PC-3 (cell line): Measurements from ENCODE around the gene SRSF2. TPM values are rescaled to one million over a fixed set of nuclear protein-coding genes. Genes with fewer than 3 reads are reported as not detected.

Experiments
- ATAC-seq: fragments of 200-7000 bp; cut with Tn5 transposase; 2 replicates; pipeline ENCODE4 v1.9.1; 2020; ENCODE audit warnings: mild to moderate bottlenecking, moderate library complexity
- BruUV-seq: library from RNA; stranded (reverse); fragments of 400-500 nt; replicated peaks from 2 replicates; lab custom pipeline; 2021; lab: Mats Ljungman, UMichigan
- CTCF ChIA-PET: fragments of 300-600 bp; sonication (Branson Sonifier 250); formaldehyde crosslinking; loops from one replicate; lab custom pipeline; 2022; ENCODE audit warnings: antibody characterized with exemption; lab: Charles Lee
- POLR2A ChIA-PET: fragments of 300-600 bp; sonication (Branson Sonifier 250); formaldehyde crosslinking; loops from one replicate; lab custom pipeline; 2022; ENCODE audit warnings: antibody characterized with exemption; ENCODE audit not compliant: unreplicated experiment; lab: Charles Lee
- DNase-seq: peaks from one replicate; pipeline ENCODE4 v3.0.0-alpha.2; 2015
- H2AFZ ChIP-seq: fragments of 300-600 bp; sonication (generic); 2 replicates; pipeline ENCODE4 v1.6.0; 2016; ENCODE audit warnings: antibody characterized with exemption, low read length
- H3F3A ChIP-seq: fragments of 300-600 bp; sonication (generic); one replicate; pipeline ENCODE4 v1.6.0; 2017; ENCODE audit warnings: antibody characterized with exemption, low read length, control low read depth, mild to moderate bottlenecking; ENCODE audit not compliant: unreplicated experiment
- H3K27ac ChIP-seq: fragments of 300-600 bp; sonication (generic); 2 replicates; pipeline ENCODE4 v1.5.1; 2016; ENCODE audit warnings: mild to moderate bottlenecking, low read length
- H3K27me3 ChIP-seq: fragments of 300-600 bp; sonication (generic); 2 replicates; pipeline ENCODE4 v1.6.1; 2016; ENCODE audit warnings: low read length, mixed read lengths
- H3K36me3 ChIP-seq: fragments of 300-600 bp; sonication (generic); 2 replicates; pipeline ENCODE4 v1.6.1; 2016; ENCODE audit warnings: low read depth, mixed run types, low read length, mixed read lengths
- H3K4me1 ChIP-seq: fragments of 300-600 bp; sonication (generic); 2 replicates; pipeline ENCODE4 v1.5.1; 2016; ENCODE audit warnings: low read length; ENCODE audit not compliant: insufficient read depth
- H3K4me2 ChIP-seq: fragments of 300-600 bp; sonication (generic); 2 replicates; pipeline ENCODE4 v1.6.0; 2016; ENCODE audit warnings: low read length
- H3K4me3 ChIP-seq: fragments of 300-600 bp; sonication (generic); 2 replicates; pipeline ENCODE4 v1.5.1; 2016; ENCODE audit warnings: mild to moderate bottlenecking, low read length, mixed read lengths
- H3K79me2 ChIP-seq: fragments of 300-600 bp; sonication (generic); 2 replicates; pipeline ENCODE4 v1.6.1; 2017; ENCODE audit warnings: low read length, mixed read lengths
- H3K9ac ChIP-seq: fragments of 300-600 bp; sonication (generic); 2 replicates; pipeline ENCODE4 v1.6.0; 2016; ENCODE audit warnings: mild to moderate bottlenecking, low read length
- H3K9me2 ChIP-seq: fragments of 300-600 bp; sonication (generic); replicated peaks from 2 replicates; pipeline ENCODE4 v1.6.1; 2016; ENCODE audit warnings: mixed run types, low read length, mixed read lengths
- H3K9me3 ChIP-seq: fragments of 300-600 bp; sonication (generic); 2 replicates; pipeline ENCODE4 v1.6.1; 2016; ENCODE audit warnings: low read length, mixed read lengths
- H4K20me1 ChIP-seq: fragments of 300-600 bp; sonication (generic); 2 replicates; pipeline ENCODE4 v1.6.1; 2016; ENCODE audit warnings: low read length, mixed read lengths
- EZH2 ChIP-seq: fragments of 300-600 bp; sonication (generic); IDR thresholded peaks from one replicate; pipeline ENCODE4 v1.6.1; 2017; ENCODE audit warnings: antibody characterized with exemption, mild to moderate bottlenecking, low read length; ENCODE audit not compliant: unreplicated experiment
- EZH2phosphoT487 ChIP-seq: fragments of 300-600 bp; sonication (generic); IDR thresholded peaks from 2 replicates; pipeline ENCODE4 v1.6.1; 2018; ENCODE audit warnings: mild to moderate bottlenecking, antibody characterized with exemption, low read length, borderline replicate concordance
- intact Hi-C: fragments of 100-400 bp; cut with micrococcal nuclease; formaldehyde crosslinking; loops from 2 replicates; pipeline ENCODE4 v1.9.0; 2023
- total RNA-seq: library from RNA; depleted of rRNA; stranded (reverse); fragments of >200 nt; gene quantifications from 2 replicates; pipeline ENCODE4 v1.2.3, GENCODE V29; 2014
- TF ChIP-seq, protein P1 (sequence below): fragments of 300-600 bp; sonication (generic); conservative IDR thresholded peaks from 2 replicates; pipeline ENCODE4 v1.5.1; 2017; ENCODE audit warnings: antibody characterized with exemption, low read depth, mild to moderate bottlenecking, low read length

The SRSF2 gene
- total RNA-seq, 1 experiment from 2014 or later = 859 TPM

DNA sequence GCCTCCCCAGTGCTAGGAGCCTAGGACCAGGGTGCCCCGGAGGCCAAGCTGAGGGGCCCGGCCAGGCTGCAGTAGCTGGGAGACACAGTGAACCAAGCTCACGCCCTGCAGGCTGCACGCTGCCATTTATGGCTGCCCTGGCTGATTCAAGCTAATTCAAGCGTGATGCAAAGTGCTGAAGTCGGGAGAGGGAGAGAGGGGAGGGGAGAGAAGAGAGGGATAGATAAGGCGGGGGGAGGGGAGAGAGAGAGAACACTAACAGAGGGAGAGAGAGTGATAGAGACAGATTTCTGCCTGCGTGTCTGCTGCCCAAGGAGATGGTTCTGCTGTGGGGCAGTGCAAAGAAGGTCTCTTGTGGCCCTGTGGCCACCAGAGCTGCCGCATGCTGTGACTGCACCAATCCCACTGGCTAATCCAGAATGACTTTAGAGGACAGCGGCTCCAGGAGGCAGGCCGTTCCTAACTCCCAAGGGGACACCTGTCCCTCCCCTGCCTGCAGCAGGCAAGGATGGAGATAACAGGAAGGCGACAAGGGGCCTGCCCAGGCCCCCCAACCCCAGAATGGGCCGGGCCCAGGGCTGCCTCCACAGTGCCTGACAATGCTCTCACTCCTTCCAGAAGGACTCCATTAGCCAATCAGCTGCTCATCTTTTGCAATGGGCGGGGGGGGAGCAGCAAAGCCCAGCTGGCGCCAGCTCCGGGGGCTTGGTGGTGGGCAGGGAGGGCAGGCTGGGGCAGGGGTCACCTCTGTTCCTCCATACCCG lies 39.2 kb downstream of the SRSF2 start:
- H4K20me1 ChIP-seq = no peaks in the 10 kb centered on the region
- no TSS peak for BruUV-seq
- no peak overlapping the region for H3K4me2 ChIP-seq
- H3K9me2 ChIP-seq = no peaks in the 10 kb centered on the region
- no peaks in the 10 kb centered on the region for H3K36me3 ChIP-seq
- no peaks in the 10 kb centered on the region for H3F3A ChIP-seq
- H3K79me2 ChIP-seq = 0 out of 2 replicates have a peak, but pooled peaks cover under 1% of the 10 kb centered on the region
- POLR2A ChIA-PET = interaction anchor here (0.6 kb wide), 1 partner anchor 13 kb away, joined by 3 read pairs; the partner anchor contains the start of gene MXRA7
- H2AFZ ChIP-seq = no peak overlapping the region
- intact Hi-C loops = no loop called here
- no peak overlapping the region for H3K9ac ChIP-seq
- ATAC-seq (no peak), DNase-seq (no peak)
- no peak overlapping the region for H3K4me3 ChIP-seq
- CTCF ChIA-PET = no interaction called here
- H3K9me3 ChIP-seq = no peaks in the 10 kb centered on the region
- peaks cover 10% of the 10 kb centered on the region for H3K4me1 ChIP-seq
- TF ChIP-seq EZH2 (no peak), EZH2phosphoT487 (no peak)
- TF ChIP-seq, protein P1, sequence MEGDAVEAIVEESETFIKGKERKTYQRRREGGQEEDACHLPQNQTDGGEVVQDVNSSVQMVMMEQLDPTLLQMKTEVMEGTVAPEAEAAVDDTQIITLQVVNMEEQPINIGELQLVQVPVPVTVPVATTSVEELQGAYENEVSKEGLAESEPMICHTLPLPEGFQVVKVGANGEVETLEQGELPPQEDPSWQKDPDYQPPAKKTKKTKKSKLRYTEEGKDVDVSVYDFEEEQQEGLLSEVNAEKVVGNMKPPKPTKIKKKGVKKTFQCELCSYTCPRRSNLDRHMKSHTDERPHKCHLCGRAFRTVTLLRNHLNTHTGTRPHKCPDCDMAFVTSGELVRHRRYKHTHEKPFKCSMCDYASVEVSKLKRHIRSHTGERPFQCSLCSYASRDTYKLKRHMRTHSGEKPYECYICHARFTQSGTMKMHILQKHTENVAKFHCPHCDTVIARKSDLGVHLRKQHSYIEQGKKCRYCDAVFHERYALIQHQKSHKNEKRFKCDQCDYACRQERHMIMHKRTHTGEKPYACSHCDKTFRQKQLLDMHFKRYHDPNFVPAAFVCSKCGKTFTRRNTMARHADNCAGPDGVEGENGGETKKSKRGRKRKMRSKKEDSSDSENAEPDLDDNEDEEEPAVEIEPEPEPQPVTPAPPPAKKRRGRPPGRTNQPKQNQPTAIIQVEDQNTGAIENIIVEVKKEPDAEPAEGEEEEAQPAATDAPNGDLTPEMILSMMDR = no peak
- H3K27ac ChIP-seq = no peak overlapping the region
- H3K27me3 ChIP-seq = no peaks in the 10 kb centered on the region

DNA sequence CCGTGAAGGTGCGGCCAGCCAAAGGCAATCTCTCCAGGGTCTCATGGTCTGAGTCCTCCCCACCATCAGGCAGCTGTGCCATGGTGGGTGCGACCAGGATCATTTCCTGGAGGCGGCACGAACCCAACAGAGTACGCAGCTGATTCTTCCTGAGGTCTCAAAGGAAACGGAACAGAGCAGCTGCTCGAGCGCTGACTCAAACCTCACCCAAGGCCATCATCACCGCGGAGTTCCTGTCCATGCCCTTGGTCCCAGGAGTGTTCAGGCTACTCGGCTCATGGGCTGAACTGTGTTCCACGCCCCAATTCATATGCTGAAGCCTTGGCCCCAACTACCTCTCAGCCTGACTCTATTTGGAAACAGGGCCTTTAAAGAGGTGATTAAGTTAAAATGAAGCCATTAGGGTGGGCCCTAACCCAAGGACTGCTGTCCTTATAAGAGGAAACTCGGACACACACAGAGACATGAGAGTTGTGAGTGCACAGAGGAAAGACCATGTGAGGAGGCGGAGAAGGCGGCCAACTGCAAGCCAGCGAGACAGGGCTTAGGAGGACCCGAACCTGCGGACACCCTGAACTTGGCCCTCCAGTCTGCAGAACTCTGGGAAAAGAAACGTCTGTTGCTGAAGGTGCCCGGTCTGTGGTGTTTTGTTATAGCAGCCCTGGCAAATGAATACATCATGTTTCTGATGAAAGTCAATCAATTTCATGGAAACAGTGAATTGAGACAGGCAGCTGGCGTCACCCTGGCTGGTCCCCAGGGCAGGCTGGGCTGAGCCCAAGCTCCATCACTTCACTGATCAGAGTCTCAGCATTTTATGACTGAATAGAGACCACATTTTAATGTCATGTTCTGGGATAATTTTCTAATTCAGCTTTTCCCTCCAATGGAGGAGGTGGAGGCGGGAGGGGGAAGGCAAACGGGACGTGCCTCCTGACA lies 40.1 kb downstream of the SRSF2 start:
- H3K4me3 ChIP-seq = no peak overlapping the region
- POLR2A ChIA-PET = no interaction called here
- H3K27me3 ChIP-seq = no peaks in the 10 kb centered on the region
- peak overlapping the region; percentile 21 for H3K27ac ChIP-seq
- H3K9me3 ChIP-seq = no peaks in the 10 kb centered on the region
- H4K20me1 ChIP-seq = no peaks in the 10 kb centered on the region
- H3K4me1 ChIP-seq = peaks cover 10% of the 10 kb centered on the region
- DNase-seq (peak; percentile 54), ATAC-seq (peak; percentile 96)
- TF ChIP-seq, protein P1 = no peak
- TF ChIP-seq EZH2phosphoT487 (no peak), EZH2 (no peak)
- H3K9ac ChIP-seq = no peak overlapping the region
- no peaks in the 10 kb centered on the region for H3F3A ChIP-seq
- H3K4me2 ChIP-seq = peak overlapping the region; percentile 32
- intact Hi-C loops = no loop called here
- no peaks in the 10 kb centered on the region for H3K36me3 ChIP-seq
- no peaks in the 10 kb centered on the region for H3K9me2 ChIP-seq
- H3K79me2 ChIP-seq = no peaks in the 10 kb centered on the region
- CTCF ChIA-PET = no interaction called here
- H2AFZ ChIP-seq = peak overlapping the region; percentile 31; the same call in 1 of the 2 replicates
- BruUV-seq = no TSS peak
